Measurements from ENCODE around the gene DNAH1. TPM values are rescaled to one million over a fixed set of nuclear protein-coding genes. Genes with fewer than 3 reads are reported as not detected.

Gene DNAH1
- total and polyA plus RNA-seq, 2 of the 4 experiments (the other 2 are of a cell fraction): 2.0 to 4.0 TPM

DNA sequence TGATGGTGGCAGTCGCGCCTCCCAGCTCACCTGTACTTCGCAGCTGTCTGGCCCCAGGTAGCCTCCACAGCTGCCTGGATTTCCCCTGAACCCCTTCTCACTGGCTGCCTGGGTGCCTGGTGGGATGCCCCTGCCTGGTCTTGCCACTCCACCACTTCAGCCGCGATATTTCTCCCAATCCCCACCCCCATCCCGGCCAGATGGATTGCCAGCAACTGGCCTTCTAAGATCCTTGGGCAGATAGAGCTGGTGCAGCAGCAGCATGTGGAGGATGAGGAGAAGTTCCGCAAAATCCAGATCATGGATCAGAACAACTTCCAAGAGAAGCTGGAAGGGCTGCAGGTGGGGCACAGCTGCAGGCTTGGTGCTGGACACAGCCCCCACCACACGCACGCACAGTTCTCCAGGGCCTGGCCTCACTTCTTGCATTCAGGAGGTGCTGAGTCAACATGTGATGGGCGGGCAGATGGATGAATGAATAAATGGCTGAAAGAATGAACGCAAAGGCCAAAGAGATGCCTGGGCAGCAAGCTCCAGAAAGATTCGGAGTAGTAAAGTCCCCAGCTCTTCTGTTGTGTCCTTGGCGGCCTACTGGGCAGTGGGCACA lies 35.7 kb downstream of the DNAH1 start:
- Histone ChIP-seq H2BK15ac (ENCODE audit: low read depth, low read length) (no peak overlapping the region), H3K9ac (ENCODE audit: low read depth, low read length) (no peak overlapping the region), H3K4me2 (ENCODE audit: low read depth, low read length) (no peak overlapping the region), H3K79me1 (ENCODE audit: low read depth in 1 of 2, low read length in 2 of 2) (no peaks in the 10 kb centered on the region), H4K20me1 (ENCODE audit: insufficient read depth, low read length) (no peaks in the 10 kb centered on the region), H2BK120ac (ENCODE audit: low read depth, low read length) (no peak overlapping the region), H2AK5ac (ENCODE audit: low read depth, low read length) (no peak overlapping the region), H4K5ac (ENCODE audit: low read depth, low read length) (no peak overlapping the region), H3K4ac (ENCODE audit: low read depth, low read length) (no peak overlapping the region), H3K27me3 (ENCODE audit: control insufficient read depth, insufficient read depth, low read length) (no peaks in the 10 kb centered on the region), H3K4me1 (ENCODE audit: control insufficient read depth, insufficient read depth, low read length) (peaks cover 3% of the 10 kb centered on the region), H2AFZ (replicated peaks; ENCODE audit: low read length, poor library complexity) (no peak overlapping the region), H3K18ac (ENCODE audit: low read depth, low read length) (no peak overlapping the region), H3K9me3 (ENCODE audit: control insufficient read depth, insufficient read depth, low read length) (no peaks in the 10 kb centered on the region), H4K91ac (ENCODE audit: insufficient read depth, low read depth, low read length) (no peak overlapping the region), H3K9me1 (ENCODE audit: insufficient read depth, low read length) (peaks cover 8% of the 10 kb centered on the region; the same call in 1 of the 2 replicates), H3K36me3 (ENCODE audit: control insufficient read depth, insufficient read depth, low read length) (peaks cover 7% of the 10 kb centered on the region; the same call in 1 of the 2 replicates), H3K56ac (ENCODE audit: extremely low read depth, insufficient read depth, low read length) (no peak overlapping the region), H4K8ac (ENCODE audit: low read depth in 2 of 2, low read length in 2 of 2) (no peak overlapping the region), H3K23ac (ENCODE audit: low read depth, low read length) (no peak overlapping the region), H3K4me3 (ENCODE audit: insufficient read depth, low read depth, low read length) (no peak overlapping the region), H3K27ac (ENCODE audit: insufficient read depth, low read length) (no peak overlapping the region), H2BK20ac (ENCODE audit: low read depth, low read length) (no peak overlapping the region), H2AK9ac (replicated peaks; ENCODE audit: low read depth, low read length, poor library complexity) (no peak overlapping the region), H2BK5ac (ENCODE audit: low read depth, low read length, poor library complexity, severe bottlenecking) (no peak overlapping the region), H3K14ac (replicated peaks; ENCODE audit: low read depth, low read length) (no peak overlapping the region)
- TF ChIP-seq, protein P1, sequence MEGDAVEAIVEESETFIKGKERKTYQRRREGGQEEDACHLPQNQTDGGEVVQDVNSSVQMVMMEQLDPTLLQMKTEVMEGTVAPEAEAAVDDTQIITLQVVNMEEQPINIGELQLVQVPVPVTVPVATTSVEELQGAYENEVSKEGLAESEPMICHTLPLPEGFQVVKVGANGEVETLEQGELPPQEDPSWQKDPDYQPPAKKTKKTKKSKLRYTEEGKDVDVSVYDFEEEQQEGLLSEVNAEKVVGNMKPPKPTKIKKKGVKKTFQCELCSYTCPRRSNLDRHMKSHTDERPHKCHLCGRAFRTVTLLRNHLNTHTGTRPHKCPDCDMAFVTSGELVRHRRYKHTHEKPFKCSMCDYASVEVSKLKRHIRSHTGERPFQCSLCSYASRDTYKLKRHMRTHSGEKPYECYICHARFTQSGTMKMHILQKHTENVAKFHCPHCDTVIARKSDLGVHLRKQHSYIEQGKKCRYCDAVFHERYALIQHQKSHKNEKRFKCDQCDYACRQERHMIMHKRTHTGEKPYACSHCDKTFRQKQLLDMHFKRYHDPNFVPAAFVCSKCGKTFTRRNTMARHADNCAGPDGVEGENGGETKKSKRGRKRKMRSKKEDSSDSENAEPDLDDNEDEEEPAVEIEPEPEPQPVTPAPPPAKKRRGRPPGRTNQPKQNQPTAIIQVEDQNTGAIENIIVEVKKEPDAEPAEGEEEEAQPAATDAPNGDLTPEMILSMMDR (conservative IDR thresholded peaks at IDR 0.05; ENCODE audit: low read depth, low read length): no peak
- TF ChIP-seq RAD21 (IDR thresholded peaks at IDR 0.05; ENCODE audit: low read length) (no peak), POLR2A (IDR thresholded peaks at IDR 0.05; ENCODE audit: low read depth, low read length) (no peak), RCOR1 (IDR thresholded peaks at IDR 0.05; ENCODE audit: insufficient replicate concordance, low read length) (no peak), MAZ (IDR thresholded peaks at IDR 0.05; ENCODE audit: borderline replicate concordance, low read depth, low read length) (no peak), FOS (IDR thresholded peaks at IDR 0.05; ENCODE audit: low read depth, low read length) (no peak), NFE2L2 (IDR thresholded peaks at IDR 0.05; ENCODE audit: low read depth, low read length) (no peak), CEBPB (IDR thresholded peaks at IDR 0.05; ENCODE audit: low read depth, low read length) (no peak), BHLHE40 (IDR thresholded peaks at IDR 0.05; ENCODE audit: low read depth, low read length) (no peak), RFX5 (IDR thresholded peaks at IDR 0.05; ENCODE audit: low read depth, low read length) (no peak), MXI1 (IDR thresholded peaks at IDR 0.05; ENCODE audit: borderline replicate concordance, low read depth, low read length) (no peak), MAFK (IDR thresholded peaks at IDR 0.05; ENCODE audit: low read depth, low read length) (no peak), SMC3 (IDR thresholded peaks at IDR 0.05; ENCODE audit: low read depth, low read length) (no peak)
- TF ChIP-seq, protein P2, sequence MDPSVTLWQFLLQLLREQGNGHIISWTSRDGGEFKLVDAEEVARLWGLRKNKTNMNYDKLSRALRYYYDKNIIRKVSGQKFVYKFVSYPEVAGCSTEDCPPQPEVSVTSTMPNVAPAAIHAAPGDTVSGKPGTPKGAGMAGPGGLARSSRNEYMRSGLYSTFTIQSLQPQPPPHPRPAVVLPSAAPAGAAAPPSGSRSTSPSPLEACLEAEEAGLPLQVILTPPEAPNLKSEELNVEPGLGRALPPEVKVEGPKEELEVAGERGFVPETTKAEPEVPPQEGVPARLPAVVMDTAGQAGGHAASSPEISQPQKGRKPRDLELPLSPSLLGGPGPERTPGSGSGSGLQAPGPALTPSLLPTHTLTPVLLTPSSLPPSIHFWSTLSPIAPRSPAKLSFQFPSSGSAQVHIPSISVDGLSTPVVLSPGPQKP (IDR thresholded peaks at IDR 0.05; ENCODE audit: borderline replicate concordance, low read depth, low read length): no peak
- TF ChIP-seq, protein P3, sequence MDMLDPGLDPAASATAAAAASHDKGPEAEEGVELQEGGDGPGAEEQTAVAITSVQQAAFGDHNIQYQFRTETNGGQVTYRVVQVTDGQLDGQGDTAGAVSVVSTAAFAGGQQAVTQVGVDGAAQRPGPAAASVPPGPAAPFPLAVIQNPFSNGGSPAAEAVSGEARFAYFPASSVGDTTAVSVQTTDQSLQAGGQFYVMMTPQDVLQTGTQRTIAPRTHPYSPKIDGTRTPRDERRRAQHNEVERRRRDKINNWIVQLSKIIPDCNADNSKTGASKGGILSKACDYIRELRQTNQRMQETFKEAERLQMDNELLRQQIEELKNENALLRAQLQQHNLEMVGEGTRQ (IDR thresholded peaks at IDR 0.05; ENCODE audit: low read depth, low read length): no peak
- no TSS peak for BruUV-seq (replicated peaks)
- ChIA-PET POLR2A (ENCODE audit: unreplicated experiment) (no interaction called here), CTCF (no interaction called here)
- intact Hi-C loops (cut with micrococcal nuclease): no loop called here
- dilution Hi-C loops (cut with HindIII; ENCODE audit: low sequenced_read_pairs, unreplicated experiment): no loop called here
- ATAC-seq (ENCODE audit: low read depth) (no peak), DNase-seq (no peak)
- 90% methylated on average over 5 of the region's 13 CpGs; no CpG with 5 or more reads in 1 of the 2 experiments for WGBS, 2 experiments (ENCODE audit: extremely low coverage in 2 of 2, insufficient read length in 1 of 2)
- in situ Hi-C loops (cut with MboI; ENCODE audit: low sequenced_read_pairs): no loop called here
